GM21360 (cell line): ENCODE measurements around the gene CCR3.

ENCODE experiments used
- ATAC-seq: cut with Tn5 transposase; IDR thresholded peaks from one replicate; pipeline ENCODE4 v1.9.1; 2021; ENCODE audit warnings: mild to moderate bottlenecking, moderate library complexity; ENCODE audit not compliant: unreplicated experiment

The CCR3 gene

GRCh38 chr3:46270474-46270873 is 28.2 kb downstream of the CCR3 start:
- no peak for ATAC-seq

- ATAC-seq: no peak
Observed at GRCh38 chr3:46271209-46271745, 29.0 kb downstream of the CCR3 start.

GRCh38 chr3:46272028-46272451 is 29.8 kb downstream of the CCR3 start:
- ATAC-seq: no peak

GRCh38 chr3:46276497-46277099 is 34.3 kb downstream of the CCR3 start:
- ATAC-seq: no peak

- no peak for ATAC-seq
Observed at GRCh38 chr3:46277476-46277875, 35.2 kb downstream of the CCR3 start.

GRCh38 chr3:46278816-46279672 is 36.8 kb downstream of the CCR3 start:
- ATAC-seq: no peak

GRCh38 chr3:46280105-46280797 is 38.0 kb downstream of the CCR3 start:
- ATAC-seq: no peak

GRCh38 chr3:46281551-46281950 is 39.3 kb downstream of the CCR3 start:
- no peak for ATAC-seq

- no peak for ATAC-seq
Observed at GRCh38 chr3:46282041-46282440, 39.8 kb downstream of the CCR3 start.

- no peak for ATAC-seq
Observed at GRCh38 chr3:46282696-46283095, 40.4 kb downstream of the CCR3 start.

- ATAC-seq: no peak
Observed at GRCh38 chr3:46283881-46284450, 41.7 kb downstream of the CCR3 start.

- ATAC-seq: no peak
Observed at GRCh38 chr3:46284981-46285683, 42.9 kb downstream of the CCR3 start.

- ATAC-seq: no peak
Observed at GRCh38 chr3:46285931-46286619, 43.8 kb downstream of the CCR3 start.

- ATAC-seq: no peak
Observed at GRCh38 chr3:46286947-46287565, 44.8 kb downstream of the CCR3 start.

GRCh38 chr3:46289551-46289950 is 47.3 kb downstream of the CCR3 start:
- ATAC-seq: no peak

- ATAC-seq: no peak
Observed at GRCh38 chr3:46289966-46290365, 47.7 kb downstream of the CCR3 start.

GRCh38 chr3:46291046-46291445 is 48.8 kb downstream of the CCR3 start:
- ATAC-seq: no peak

GRCh38 chr3:46293035-46293724 is 50.9 kb downstream of the CCR3 start:
- no peak for ATAC-seq
